GM19452 (cell line): ENCODE data around the gene COQ4.
A peak's percentile ranks its signal among the peaks of the same experiment; 100 is the strongest.

Source experiments
- ATAC-seq: cut with Tn5 transposase; IDR thresholded peaks from one replicate; pipeline ENCODE4 v1.9.1; 2021; ENCODE audit not compliant: unreplicated experiment

Gene COQ4

GRCh38 chr9:128340691-128341434 lies 18.2 kb downstream of the COQ4 start:
- no peak for ATAC-seq

GRCh38 chr9:128341435-128341849 lies 18.8 kb downstream of the COQ4 start:
- ATAC-seq, result no peak

- ATAC-seq, result no peak
Observed at GRCh38 chr9:128342971-128343680, 20.5 kb downstream of the COQ4 start.

- no peak for ATAC-seq
Observed at GRCh38 chr9:128343855-128344254, 21.2 kb downstream of the COQ4 start.

GRCh38 chr9:128344931-128345605 lies 22.4 kb downstream of the COQ4 start:
- no peak for ATAC-seq

GRCh38 chr9:128349125-128349524 lies 26.5 kb downstream of the COQ4 start:
- no peak for ATAC-seq

GRCh38 chr9:128349772-128350171 lies 27.1 kb downstream of the COQ4 start:
- no peak for ATAC-seq

GRCh38 chr9:128355451-128355850 lies 32.8 kb downstream of the COQ4 start:
- ATAC-seq, result no peak

GRCh38 chr9:128358090-128358489 lies 35.5 kb downstream of the COQ4 start:
- no peak for ATAC-seq

GRCh38 chr9:128358861-128359260 lies 36.2 kb downstream of the COQ4 start:
- no peak for ATAC-seq

GRCh38 chr9:128360826-128361225 lies 38.2 kb downstream of the COQ4 start:
- no peak for ATAC-seq

GRCh38 chr9:128361296-128361985 lies 38.8 kb downstream of the COQ4 start:
- no peak for ATAC-seq

- no peak for ATAC-seq
Observed at GRCh38 chr9:128361986-128362646, 39.5 kb downstream of the COQ4 start.

GRCh38 chr9:128362774-128363173 lies 40.1 kb downstream of the COQ4 start:
- ATAC-seq, result no peak

GRCh38 chr9:128365525-128365924 lies 42.9 kb downstream of the COQ4 start:
- no peak for ATAC-seq

- no peak for ATAC-seq
Observed at GRCh38 chr9:128369024-128369706, 46.5 kb downstream of the COQ4 start.

GRCh38 chr9:128370367-128370751 lies 47.7 kb downstream of the COQ4 start:
- no peak for ATAC-seq

- ATAC-seq, result peak; percentile 87
Observed at GRCh38 chr9:128370752-128371629, 48.4 kb downstream of the COQ4 start, which contains the start of gene URM1. TSS of gene URM1 (plus strand) at chr9:128371374. CDS start at chr9:128371381, 7 bp downstream.

GRCh38 chr9:128371630-128372117 lies 49.0 kb downstream of the COQ4 start:
- peak; percentile 25 for ATAC-seq
